Mucosa of descending colon (tissue), 3 donors: ENCODE results near the gene PNMA8A. TPM values are rescaled to one million over a fixed set of nuclear protein-coding genes. Genes with fewer than 3 reads are reported as not detected.

Experiments used
- ATAC-seq: fragments of 200-7000 bp; cut with Tn5 transposase; one replicate; pipeline ENCODE4 v1.9.1; 2020; ENCODE audit warnings: mild to moderate bottlenecking, moderate library complexity
- DNase-seq, 3 donors: peaks; one replicate each; pipeline ENCODE4 v3.0.0-alpha.2; 2020
- H3K36me3 ChIP-seq: fragments of 200-600 bp; one replicate; pipeline ENCODE4 v1.8.0; 2021; ENCODE audit warnings: low read depth, mild to moderate bottlenecking
- H3K4me1 ChIP-seq: fragments of 200-600 bp; one replicate; pipeline ENCODE4 v1.8.0; 2021; ENCODE audit warnings: low read depth, mild to moderate bottlenecking
- H3K4me3 ChIP-seq: fragments of 200-600 bp; one replicate; pipeline ENCODE4 v1.8.0; 2021; ENCODE audit warnings: mild to moderate bottlenecking
- H3K9me3 ChIP-seq: fragments of 200-600 bp; one replicate; pipeline ENCODE4 v1.8.0; 2021; ENCODE audit warnings: mild to moderate bottlenecking
- intact Hi-C, 2 donors: fragments of 100-400 bp; cut with DNase I in 1 of 2; cut with micrococcal nuclease in 1 of 2; formaldehyde crosslinking; loops; one replicate each; pipeline versions ENCODE4 v1.11.0 to v1.11.1; 2022; cut with DNase I, micrococcal nuclease
- total RNA-seq, 3 donors: library from RNA; stranded (reverse); fragmentation: NEBNext Ultra II Directional in 2 of 3; extraction: Animal tissue kit (Norgen Biotek cat#: 25700) in 2 of 3; gene quantifications; one replicate each; pipeline versions ENCODE4 v1.2.1 to v1.2.4, GENCODE V29; 2021 to 2023
- TF ChIP-seq, protein P1 (sequence below): fragments of 200-600 bp; IDR thresholded peaks from one replicate; pipeline ENCODE4 v1.8.0; 2022; ENCODE audit warnings: antibody characterized with exemption, mild to moderate bottlenecking
- donor health status: DM: no; HTN: no; CAD: no; lungs with moderate emphysema.
- donor health status: DM: no; HTN: no; CAD: no.
- donor health status: DM: no; HTN: yes; CAD: no.

The PNMA8A gene
- total RNA-seq, 3 donors from 2014 or later, result 0.20 to 3.2 (median 0.80) TPM

DNA sequence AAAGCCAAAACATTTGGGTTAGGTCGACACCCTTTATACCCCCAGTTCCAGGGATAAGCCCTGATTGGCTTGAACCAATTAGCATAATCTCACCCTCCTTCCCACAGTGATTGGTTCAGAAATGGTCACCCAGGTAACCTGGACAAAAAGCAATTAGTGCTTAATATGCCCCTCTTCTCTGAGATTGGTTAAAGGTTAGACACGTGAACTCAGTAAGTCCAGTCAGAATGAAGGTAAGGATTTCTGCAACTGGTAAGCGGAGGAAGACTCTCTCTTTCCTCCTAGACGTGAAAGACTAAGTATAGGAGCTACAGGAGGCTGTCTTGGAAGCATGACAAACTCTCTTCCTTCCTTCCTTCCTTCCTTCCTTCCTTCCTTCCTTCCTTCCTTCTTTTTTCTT is 41.4 kb downstream of the PNMA8A start:
- Histone ChIP-seq H3K9me3 (no peaks in the 10 kb centered on the region), H3K4me3 (no peak overlapping the region), H3K36me3 (no peaks in the 10 kb centered on the region), H3K4me1 (peaks cover 3% of the 10 kb centered on the region)
- no peak for DNase-seq
- ATAC-seq, result no peak
- intact Hi-C loops, result no loop called here
- TF ChIP-seq, protein P1, sequence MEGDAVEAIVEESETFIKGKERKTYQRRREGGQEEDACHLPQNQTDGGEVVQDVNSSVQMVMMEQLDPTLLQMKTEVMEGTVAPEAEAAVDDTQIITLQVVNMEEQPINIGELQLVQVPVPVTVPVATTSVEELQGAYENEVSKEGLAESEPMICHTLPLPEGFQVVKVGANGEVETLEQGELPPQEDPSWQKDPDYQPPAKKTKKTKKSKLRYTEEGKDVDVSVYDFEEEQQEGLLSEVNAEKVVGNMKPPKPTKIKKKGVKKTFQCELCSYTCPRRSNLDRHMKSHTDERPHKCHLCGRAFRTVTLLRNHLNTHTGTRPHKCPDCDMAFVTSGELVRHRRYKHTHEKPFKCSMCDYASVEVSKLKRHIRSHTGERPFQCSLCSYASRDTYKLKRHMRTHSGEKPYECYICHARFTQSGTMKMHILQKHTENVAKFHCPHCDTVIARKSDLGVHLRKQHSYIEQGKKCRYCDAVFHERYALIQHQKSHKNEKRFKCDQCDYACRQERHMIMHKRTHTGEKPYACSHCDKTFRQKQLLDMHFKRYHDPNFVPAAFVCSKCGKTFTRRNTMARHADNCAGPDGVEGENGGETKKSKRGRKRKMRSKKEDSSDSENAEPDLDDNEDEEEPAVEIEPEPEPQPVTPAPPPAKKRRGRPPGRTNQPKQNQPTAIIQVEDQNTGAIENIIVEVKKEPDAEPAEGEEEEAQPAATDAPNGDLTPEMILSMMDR, result no peak

DNA sequence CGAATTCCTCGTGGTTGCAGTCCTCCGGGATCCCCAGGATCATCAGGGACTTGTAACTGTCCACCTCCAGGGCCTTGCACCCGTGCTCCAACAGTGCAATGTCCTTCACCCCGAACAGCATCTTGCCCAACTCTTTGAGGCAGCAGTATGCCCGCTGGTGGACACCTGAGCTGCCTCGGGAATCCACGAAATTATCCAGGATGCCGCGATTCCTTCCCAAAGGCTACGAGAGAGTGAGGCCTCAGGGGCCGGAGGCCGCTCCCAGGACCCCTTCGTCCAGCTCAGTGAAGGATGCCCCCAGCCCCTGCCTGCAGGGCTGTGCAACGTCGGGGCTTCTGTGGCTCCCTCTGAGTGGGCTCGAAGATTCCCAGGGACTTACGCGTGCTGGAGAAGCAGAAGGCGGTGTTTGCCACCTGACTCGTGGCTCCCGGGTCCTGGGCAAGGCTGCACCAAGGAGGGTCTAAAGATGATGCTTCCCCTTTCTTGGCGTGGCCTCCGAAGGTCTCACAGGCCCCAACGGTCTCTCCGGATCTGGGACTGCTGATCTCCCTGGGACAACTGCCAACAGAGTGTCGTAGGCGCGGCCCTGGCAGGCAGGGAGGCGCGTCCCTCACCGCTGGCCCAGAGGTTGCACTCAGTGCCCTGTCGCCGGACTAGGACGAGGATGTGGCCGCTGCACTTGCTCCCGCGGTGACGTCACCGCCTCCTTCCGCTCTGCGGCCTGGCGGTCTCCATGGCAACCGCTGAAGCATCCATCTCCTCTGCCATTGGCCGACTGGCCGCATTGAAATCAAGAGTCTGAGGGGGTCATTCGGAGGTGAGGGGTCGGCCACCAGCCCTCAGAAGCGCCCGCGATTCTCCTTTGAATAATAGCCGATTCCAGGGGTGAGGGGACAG is 42.9 kb downstream of the PNMA8A start, which contains the start of gene PNMA8C:
PNMA8C (minus strand) TSS at position 698 of the 897 bp plus-strand sequence; CDS start at position 121, 577 bp downstream.
- no peaks in the 10 kb centered on the region for H3K36me3 ChIP-seq
- intact Hi-C loops, result no loop called here
- H3K4me1 ChIP-seq, result peaks cover 3% of the 10 kb centered on the region
- H3K4me3 ChIP-seq, result no peak within 1 kb of the TSS
- H3K9me3 ChIP-seq, result no peaks in the 10 kb centered on the region
- ATAC-seq (peak; percentile 72), DNase-seq (peak; percentile 40 to 81 (median 58))
- TF ChIP-seq, protein P1, result no peak

GRCh38 chr19:46427518-46428045 is 43.8 kb downstream of the PNMA8A start:
- Histone ChIP-seq H3K9me3 (no peaks in the 10 kb centered on the region), H3K4me1 (peaks cover 3% of the 10 kb centered on the region), H3K36me3 (no peaks in the 10 kb centered on the region), H3K4me3 (no peak overlapping the region)
- intact Hi-C loops, result no loop called here
- ATAC-seq (no peak), DNase-seq (no peak)
- TF ChIP-seq, protein P1, result no peak

DNA sequence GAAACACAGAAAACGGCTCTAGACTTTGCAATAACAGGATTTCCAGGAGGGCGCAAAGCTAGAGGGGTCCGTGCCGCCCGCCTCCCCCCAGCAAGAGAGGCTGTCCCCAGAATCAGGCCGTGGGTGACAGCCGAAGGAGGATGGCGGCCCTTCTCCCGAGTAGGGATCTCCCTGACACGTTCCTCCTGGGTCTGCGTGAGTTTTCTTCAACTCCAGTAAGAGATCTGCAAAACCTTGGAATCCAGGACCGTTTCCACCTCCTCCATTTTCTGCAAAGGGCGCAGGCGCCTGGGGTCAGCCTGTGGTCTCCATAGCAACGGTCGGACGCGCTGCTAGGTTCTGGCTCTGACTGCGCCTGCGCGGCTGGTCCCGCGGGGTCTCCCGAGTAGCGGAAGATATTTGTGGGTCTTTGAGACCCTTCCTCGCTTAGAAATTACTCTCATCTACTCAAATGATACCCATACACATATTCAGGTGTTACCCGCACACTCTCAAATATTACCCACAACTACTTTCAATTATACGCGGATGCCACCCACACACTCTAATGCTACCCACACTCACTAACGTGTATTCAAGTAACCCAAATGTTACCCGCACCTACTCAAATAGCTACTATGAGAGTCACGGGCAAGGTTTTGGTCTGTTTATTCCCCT is 44.7 kb downstream of the PNMA8A start:
- ATAC-seq (peak; percentile 54), DNase-seq (peak in 1 of 3 donors; percentile 29)
- intact Hi-C loops, result no loop called here
- Histone ChIP-seq H3K4me3 (no peak overlapping the region), H3K36me3 (no peaks in the 10 kb centered on the region), H3K4me1 (peaks cover 3% of the 10 kb centered on the region), H3K9me3 (no peaks in the 10 kb centered on the region)
- TF ChIP-seq, protein P1, result no peak

DNA sequence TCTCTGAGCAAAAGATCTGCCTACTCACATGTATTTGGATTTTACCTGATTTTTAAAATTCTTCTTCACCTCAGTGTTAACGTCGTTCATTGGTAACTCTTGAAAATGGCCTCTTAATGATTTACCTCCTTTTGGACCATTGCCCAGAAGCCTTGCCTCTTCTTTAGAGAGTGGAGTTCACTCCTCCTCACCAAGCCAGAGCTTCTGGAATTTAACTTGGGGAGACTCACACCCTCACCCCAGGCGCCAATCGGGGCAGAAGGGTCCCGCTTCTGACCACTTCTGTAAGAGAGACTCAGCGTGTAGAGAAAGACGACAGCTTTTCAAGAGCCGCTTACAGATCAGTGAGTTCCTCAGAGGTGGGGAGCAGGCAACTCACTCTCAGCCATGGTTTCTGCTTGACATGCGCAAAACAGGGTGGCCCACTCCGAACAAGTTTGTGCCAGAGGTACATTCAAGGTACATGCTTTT is 45.3 kb downstream of the PNMA8A start:
- DNase-seq (peak in 1 of 3 donors; percentile 59), ATAC-seq (peak; percentile 47)
- Histone ChIP-seq H3K9me3 (no peaks in the 10 kb centered on the region), H3K4me1 (peaks cover 3% of the 10 kb centered on the region), H3K4me3 (no peak overlapping the region), H3K36me3 (no peaks in the 10 kb centered on the region)
- intact Hi-C loops, result no loop called here
- TF ChIP-seq, protein P1, result no peak
